Panc1 (cell line): ENCODE results near the gene ZCWPW1.

Experiments used
- CTCF ChIP-seq: fragments of 450-650 bp; IDR thresholded peaks from 2 replicates; pipeline ENCODE4 v1.5.1; 2017; ENCODE audit warnings: mild to moderate bottlenecking
- POLR2AphosphoS5 ChIP-seq: IDR thresholded peaks from 2 replicates; pipeline ENCODE4 v1.6.1; 2012; ENCODE audit warnings: mild to moderate bottlenecking, low read depth, low read length, moderate library complexity
- REST ChIP-seq, 2 experiments: IDR thresholded peaks; 2 replicates each; pipeline ENCODE4 v1.6.1; 2011 to 2012; ENCODE audit warnings: low read depth in 2 of 2, control low read depth in 1 of 2, low read length in 1 of 2, mild to moderate bottlenecking in 1 of 2, moderate library complexity in 1 of 2; ENCODE audit not compliant: insufficient read depth in 1 of 2
- SIN3A ChIP-seq: IDR thresholded peaks from 2 replicates; pipeline ENCODE4 v1.6.1; 2012; ENCODE audit warnings: low read depth, mild to moderate bottlenecking, low read length, moderate library complexity, borderline replicate concordance; ENCODE audit not compliant: insufficient read depth

GRCh38 chr7:100372256-100372655, 56.2 kb downstream of the ZCWPW1 start:
- TF ChIP-seq POLR2AphosphoS5, result no peak
- no peak for TF ChIP-seq CTCF
- no peak for TF ChIP-seq REST (IDR thresholded peaks at IDR 0.05; ENCODE audit: insufficient read depth in 1 of 2, low read depth in 2 of 2, low read length in 1 of 2)
- TF ChIP-seq SIN3A, result no peak
